HepG2 (cell line): ENCODE data around the gene PNN. TPM values are rescaled to one million over a fixed set of nuclear protein-coding genes. Genes with fewer than 3 reads are reported as not detected.

Source experiments
- CAMTA2 ChIP-seq: sonication (generic); formaldehyde crosslinking; IDR thresholded peaks from 2 replicates; pipeline ENCODE4 v1.4.0; 2020; ENCODE audit warnings: mild to moderate bottlenecking, missing genetic modification reagents, borderline replicate concordance
- CBX1 ChIP-seq: IDR thresholded peaks from one replicate; pipeline ENCODE4 v1.6.1; 2016; ENCODE audit warnings: antibody characterized with exemption, low read depth
- HIVEP1 ChIP-seq: sonication (generic); formaldehyde crosslinking; IDR thresholded peaks from 2 replicates; pipeline ENCODE4 v1.4.0; 2020; ENCODE audit warnings: mild to moderate bottlenecking, missing genetic modification reagents
- HNF4G ChIP-seq, 2 experiments: sonication (generic) in 1 of 2; formaldehyde crosslinking in 1 of 2; IDR thresholded peaks; 2 replicates each; pipeline versions ENCODE4 v1.4.0 to v1.6.1; 2011 to 2020; ENCODE audit warnings: borderline replicate concordance in 2 of 2, low read depth in 2 of 2, mild to moderate bottlenecking in 2 of 2, low read length in 1 of 2, missing genetic modification reagents in 1 of 2, moderate library complexity in 1 of 2
- NCOA2 ChIP-seq: sonication (generic); formaldehyde crosslinking; IDR thresholded peaks from 2 replicates; pipeline ENCODE4 v1.8.0; 2022; ENCODE audit warnings: inconsistent platforms
- PAF1 ChIP-seq: IDR thresholded peaks from 2 replicates; pipeline ENCODE4 v1.6.1; 2016; ENCODE audit warnings: missing genetic modification reagents, missing compliant biosample characterization
- PHF21A ChIP-seq: sonication (generic); formaldehyde crosslinking; IDR thresholded peaks from 2 replicates; pipeline ENCODE4 v1.5.0; 2020; ENCODE audit warnings: mild to moderate bottlenecking, missing genetic modification reagents
- RBAK ChIP-seq: sonication (generic); formaldehyde crosslinking; IDR thresholded peaks from 2 replicates; pipeline ENCODE4 v1.5.1; 2020; ENCODE audit warnings: mild to moderate bottlenecking, missing genetic modification reagents
- SMARCE1 ChIP-seq: fragments of 450-650 bp; IDR thresholded peaks from 2 replicates; pipeline ENCODE4 v1.6.1; 2017; ENCODE audit warnings: borderline replicate concordance
- SNAPC2 ChIP-seq: sonication (generic); formaldehyde crosslinking; IDR thresholded peaks from 2 replicates; pipeline ENCODE4 v1.8.1; 2022; ENCODE audit warnings: mild to moderate bottlenecking, missing genetic modification reagents
- SRF ChIP-seq: IDR thresholded peaks from 2 replicates; pipeline ENCODE4 v1.6.1; 2011; ENCODE audit warnings: mild to moderate bottlenecking, low read depth, low read length, moderate library complexity
- TAF1 ChIP-seq: sonication (generic); formaldehyde crosslinking; IDR thresholded peaks from 2 replicates; pipeline ENCODE4 v1.4.0; 2020; ENCODE audit warnings: missing genetic modification reagents
- TARDBP ChIP-seq: sonication (generic); formaldehyde crosslinking; IDR thresholded peaks from 2 replicates; pipeline ENCODE4 v1.8.0; 2022; ENCODE audit warnings: mild to moderate bottlenecking, missing genetic modification reagents
- TBX3 ChIP-seq: fragments of 450-650 bp; IDR thresholded peaks from 2 replicates; pipeline ENCODE4 v1.6.1; 2017; ENCODE audit warnings: antibody characterized with exemption, mild to moderate bottlenecking, inconsistent platforms, borderline replicate concordance
- TCF12 ChIP-seq, 2 experiments: fragments of 450-650 bp in 1 of 2; sonication (generic) in 1 of 2; formaldehyde crosslinking in 1 of 2; IDR thresholded peaks; 2 replicates each; pipeline versions ENCODE4 v1.6.1 to v1.8.0; 2017 to 2022; ENCODE audit warnings: antibody characterized with exemption in 1 of 2, mild to moderate bottlenecking in 1 of 2, missing genetic modification reagents in 1 of 2, moderate library complexity in 1 of 2
- YEATS4 ChIP-seq: sonication (generic); formaldehyde crosslinking; IDR thresholded peaks from 2 replicates; pipeline ENCODE4 v1.4.0; 2020; ENCODE audit warnings: missing genetic modification reagents, borderline replicate concordance
- ZBTB1 ChIP-seq: sonication (generic); formaldehyde crosslinking; IDR thresholded peaks from 2 replicates; pipeline ENCODE4 v1.4.0; 2020; ENCODE audit warnings: missing genetic modification reagents, borderline replicate concordance
- ZNF12 ChIP-seq: sonication (generic); formaldehyde crosslinking; IDR thresholded peaks from 2 replicates; pipeline ENCODE4 v1.5.0; 2020; ENCODE audit warnings: missing genetic modification reagents
- ZNF326 ChIP-seq: sonication (generic); formaldehyde crosslinking; IDR thresholded peaks from 2 replicates; pipeline ENCODE4 v1.4.0; 2020; ENCODE audit warnings: missing genetic modification reagents, borderline replicate concordance
- ZNF607 ChIP-seq: sonication (generic); formaldehyde crosslinking; IDR thresholded peaks from 2 replicates; pipeline ENCODE4 v1.5.1; 2020; ENCODE audit warnings: missing genetic modification reagents, mild to moderate bottlenecking, borderline replicate concordance
- ZNF709 ChIP-seq: sonication (generic); formaldehyde crosslinking; IDR thresholded peaks from 2 replicates; pipeline ENCODE4 v1.5.0; 2020; ENCODE audit warnings: mild to moderate bottlenecking, missing genetic modification reagents
- ZNF761 ChIP-seq: sonication (generic); formaldehyde crosslinking; conservative IDR thresholded peaks from 2 replicates; pipeline ENCODE4 v1.4.0; 2020; ENCODE audit warnings: mild to moderate bottlenecking, missing genetic modification reagents
- ZNF766 ChIP-seq: sonication (generic); formaldehyde crosslinking; IDR thresholded peaks from 2 replicates; pipeline ENCODE4 v1.5.0; 2020; ENCODE audit warnings: missing genetic modification reagents, borderline replicate concordance
- polyA plus RNA-seq, 8 experiments: library from polyadenylated mRNA; depleted of rRNA in 3 of 8; stranded (reverse) in 7 of 8; unstranded in 1 of 8; fragments of >200 nt; fragmentation: Illumina TruSeq in 4 of 8; extraction: Trizol in 4 of 8; gene quantifications; 2 replicates each; pipeline versions ENCODE4 v1.2.1 to v1.2.3, GENCODE V29; 2011 to 2016; ENCODE audit warnings: low read depth in 4 of 8, missing spikeins in 1 of 8, mixed read lengths in 1 of 8; ENCODE audit not compliant: insufficient read depth in 1 of 8
- total RNA-seq, 5 experiments: library from RNA; depleted of rRNA; stranded (reverse); fragments of >200 nt; fragmentation: Illumina TruSeq; extraction: Trizol; gene quantifications; 2 replicates each; pipeline ENCODE4 v1.2.3, GENCODE V29; 2016; ENCODE audit warnings: low read depth in 1 of 5
- TF ChIP-seq, protein P1 (sequence below): IDR thresholded peaks from 2 replicates; pipeline ENCODE4 v1.6.1; 2016

PNN gene
- total and polyA plus RNA-seq, 2 of the 13 experiments (the other 11 are each of a cell fraction or from before 2014, with no cell fraction given), result 58.0 to 214 TPM

DNA sequence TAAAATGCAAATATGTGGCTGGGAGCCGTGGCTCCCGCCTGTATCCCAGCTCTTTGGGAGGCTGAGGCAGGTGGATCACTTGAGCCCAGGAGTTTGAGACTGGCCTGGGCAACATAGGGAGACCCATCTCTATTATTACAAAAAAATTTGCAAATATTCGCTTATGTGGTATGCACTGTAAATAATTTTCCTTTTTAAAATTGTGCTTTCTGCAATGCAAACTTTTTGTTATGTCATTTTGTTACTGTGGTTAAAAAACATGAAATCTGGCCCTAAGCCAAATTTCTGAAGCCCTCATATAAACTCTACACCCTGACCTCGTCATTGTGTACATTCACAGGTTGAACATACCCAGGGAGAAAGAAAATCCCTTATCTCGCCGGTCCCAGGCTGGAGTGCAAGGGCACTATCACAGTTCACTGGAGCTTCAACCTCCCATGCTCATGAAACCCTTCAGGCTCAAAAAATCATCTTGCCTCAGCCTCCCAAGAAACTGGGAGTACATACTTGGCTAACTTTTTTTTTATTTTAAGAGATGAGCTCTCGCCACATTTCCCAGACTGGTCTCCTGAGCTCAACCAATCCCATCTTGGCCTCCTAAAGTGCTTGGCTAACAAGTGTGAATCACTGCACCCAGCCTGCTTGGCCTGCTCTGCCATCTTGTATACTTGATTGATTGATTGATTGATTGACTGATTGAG is 29.6 kb upstream of the PNN start (continued):
- peak; percentile 74; the same call in 1 of the 2 replicates for TF ChIP-seq ZNF761 (CRISPR knock-in tag)
- peak; percentile 58 for TF ChIP-seq NCOA2 (CRISPR knock-in tag)
- TF ChIP-seq TCF12 (IDR thresholded peaks at IDR 0.05), result no peak
- TF ChIP-seq TCF12 (CRISPR knock-in tag; IDR thresholded peaks at IDR 0.05), result 0 out of 2 replicates have a peak, but pooled peaks have one; percentile 27
- peak; percentile 47; the same call in 1 of the 2 replicates for TF ChIP-seq HNF4G (IDR thresholded peaks at IDR 0.05; ENCODE audit: borderline replicate concordance, low read depth, low read length)
- no peak for TF ChIP-seq HNF4G (CRISPR knock-in tag; IDR thresholded peaks at IDR 0.05; ENCODE audit: borderline replicate concordance, low read depth)
- no peak for TF ChIP-seq ZNF12 (CRISPR knock-in tag)
- no peak for TF ChIP-seq TAF1
- peak; percentile 77; the same call in 1 of the 2 replicates for TF ChIP-seq ZNF766 (CRISPR knock-in tag)
- no peak for TF ChIP-seq CBX1
- TF ChIP-seq CAMTA2, result 0 out of 2 replicates have a peak, but pooled peaks have one; percentile 19
- TF ChIP-seq ZNF326 (CRISPR knock-in tag), result no peak
- peak; percentile 58 for TF ChIP-seq TBX3
- no peak for TF ChIP-seq ZBTB1 (CRISPR knock-in tag)
- TF ChIP-seq PAF1 (CRISPR knock-in tag), result no peak
- 0 out of 2 replicates have a peak, but pooled peaks have one; percentile 65 for TF ChIP-seq ZNF709
- TF ChIP-seq, protein P1, sequence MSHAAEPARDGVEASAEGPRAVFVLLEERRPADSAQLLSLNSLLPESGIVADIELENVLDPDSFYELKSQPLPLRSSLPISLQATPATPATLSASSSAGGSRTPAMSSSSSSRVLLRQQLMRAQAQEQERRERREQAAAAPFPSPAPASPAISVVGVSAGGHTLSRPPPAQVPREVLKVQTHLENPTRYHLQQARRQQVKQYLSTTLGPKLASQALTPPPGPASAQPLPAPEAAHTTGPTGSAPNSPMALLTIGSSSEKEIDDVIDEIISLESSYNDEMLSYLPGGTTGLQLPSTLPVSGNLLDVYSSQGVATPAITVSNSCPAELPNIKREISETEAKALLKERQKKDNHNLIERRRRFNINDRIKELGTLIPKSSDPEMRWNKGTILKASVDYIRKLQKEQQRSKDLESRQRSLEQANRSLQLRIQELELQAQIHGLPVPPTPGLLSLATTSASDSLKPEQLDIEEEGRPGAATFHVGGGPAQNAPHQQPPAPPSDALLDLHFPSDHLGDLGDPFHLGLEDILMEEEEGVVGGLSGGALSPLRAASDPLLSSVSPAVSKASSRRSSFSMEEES, result 0 out of 2 replicates have a peak, but pooled peaks have one; percentile 21
- peak; percentile 74; the same call in 1 of the 2 replicates for TF ChIP-seq ZNF607 (CRISPR knock-in tag)
- TF ChIP-seq SMARCE1, result no peak
- peak; percentile 67 for TF ChIP-seq PHF21A
- peak; percentile 56; the same call in 1 of the 2 replicates for TF ChIP-seq SNAPC2 (CRISPR knock-in tag)
- TF ChIP-seq TARDBP (CRISPR knock-in tag), result peak; percentile 51; the same call in 1 of the 2 replicates
- TF ChIP-seq HIVEP1 (CRISPR knock-in tag), result 0 out of 2 replicates have a peak, but pooled peaks have one; percentile 32
- TF ChIP-seq RBAK, result no peak
- no peak for TF ChIP-seq SRF
- TF ChIP-seq YEATS4 (CRISPR knock-in tag), result peak; percentile 38; the same call in 1 of the 2 replicates
